K562 (cell line): ENCODE data around the gene PHF14. TPM values are rescaled to one million over a fixed set of nuclear protein-coding genes. Genes with fewer than 3 reads are reported as not detected.
A peak's percentile ranks its signal among the peaks of the same experiment; 100 is the strongest.

Experiments used
- BRF1 ChIP-seq: IDR thresholded peaks from 3 replicates; pipeline ENCODE4 v1.6.1; 2011; ENCODE audit warnings: borderline replicate concordance, mild to moderate bottlenecking; ENCODE audit not compliant: insufficient read length; ENCODE audit errors: extremely low read depth
- CBX5 ChIP-seq: IDR thresholded peaks from 2 replicates; pipeline ENCODE4 v1.6.1; 2014; ENCODE audit warnings: low read depth, borderline replicate concordance
- HSF4 ChIP-seq: fragments of 250-450 bp; sonication (Bioruptor Pico); IDR thresholded peaks from 2 replicates; pipeline ENCODE4 v2.1.2; 2022; ENCODE audit warnings: mild to moderate bottlenecking, moderate library complexity, borderline replicate concordance
- MAFG ChIP-seq: fragments of 450-650 bp; conservative IDR thresholded peaks from 2 replicates; pipeline ENCODE4 v1.6.1; 2016; ENCODE audit warnings: missing genetic modification characterization, missing compliant biosample characterization
- NEUROD1 ChIP-seq: fragments of 150-350 bp; IDR thresholded peaks from 2 replicates; pipeline ENCODE4 v1.6.1; 2014; ENCODE audit warnings: borderline replicate concordance, low read length, low read depth; ENCODE audit not compliant: partially characterized antibody
- NFIX ChIP-seq: fragments of 250-450 bp; sonication (Bioruptor Pico); IDR thresholded peaks from 2 replicates; pipeline ENCODE4 v1.4.0; 2020; ENCODE audit warnings: low read depth, mild to moderate bottlenecking, moderate library complexity
- POLR2AphosphoS2 ChIP-seq: IDR thresholded peaks from 2 replicates; pipeline ENCODE4 v1.6.1; 2012; ENCODE audit warnings: low read length, improper control_type of control experiment
- ZNF263 ChIP-seq: sonication (generic); formaldehyde crosslinking; IDR thresholded peaks from 2 replicates; pipeline ENCODE4 v1.8.0; 2022; ENCODE audit warnings: mild to moderate bottlenecking, missing genetic modification reagents, borderline replicate concordance
- ZNF696 ChIP-seq: fragments of 250-450 bp; sonication (Bioruptor Pico); conservative IDR thresholded peaks from 2 replicates; pipeline ENCODE4 v1.4.0; 2020; ENCODE audit warnings: mild to moderate bottlenecking, moderate library complexity
- ZNF785 ChIP-seq: fragments of 250-450 bp; sonication (Bioruptor Pico); IDR thresholded peaks from 2 replicates; pipeline ENCODE4 v1.4.0; 2020; ENCODE audit warnings: mild to moderate bottlenecking
- polyA plus RNA-seq, 8 experiments: library from polyadenylated mRNA; depleted of rRNA in 4 of 8; stranded (reverse) in 5 of 8; unstranded in 3 of 8; fragments of >200 nt; fragmentation: Nextera tagmentation in 2 of 8; fragmentation: Illumina TruSeq in 1 of 8; extraction: Ambion mirVana in 2 of 8; extraction: Trizol in 1 of 8; gene quantifications; 2 replicates each; pipeline versions ENCODE4 v1.2.1 to v1.2.3, GENCODE V29; 2011 to 2014; ENCODE audit warnings: inconsistent platforms in 1 of 8, missing spikeins in 1 of 8
- total RNA-seq, 7 experiments: library from RNA; depleted of rRNA in 6 of 7; stranded (reverse); fragments of >200 nt in 6 of 7; fragmentation: Illumina TruSeq in 2 of 7; extraction: Trizol in 2 of 7; gene quantifications; 2 replicates each; pipeline versions ENCODE4 v1.2.1 to v1.2.3, GENCODE V29; 2011 to 2021; ENCODE audit warnings: low replicate concordance in 1 of 7
- TF ChIP-seq, protein P1 (sequence below), 2 experiments: fragments of 200-800 bp in 1 of 2; sonication (Bioruptor generic) in 1 of 2; sonication (generic) in 1 of 2; formaldehyde crosslinking in 1 of 2; IDR thresholded peaks in 1 of 2; conservative IDR thresholded peaks in 1 of 2; 2 replicates each; pipeline versions ENCODE4 v1.5.0 to v1.6.1; 2016 to 2020; ENCODE audit warnings: missing compliant biosample characterization in 1 of 2, missing genetic modification characterization in 1 of 2, missing genetic modification reagents in 1 of 2
- TF ChIP-seq, protein P2 (sequence below): sonication (generic); formaldehyde crosslinking; IDR thresholded peaks from 2 replicates; pipeline ENCODE4 v1.8.0; 2022; ENCODE audit warnings: mild to moderate bottlenecking, missing genetic modification reagents
- TF ChIP-seq, protein P3 (sequence below): sonication (generic); formaldehyde crosslinking; IDR thresholded peaks from 2 replicates; pipeline ENCODE4 v1.8.0; 2022; ENCODE audit warnings: missing genetic modification reagents, mild to moderate bottlenecking, borderline replicate concordance

Gene PHF14
- total and polyA plus RNA-seq, 9 of the 15 experiments (the other 6 are each of a cell fraction or from before 2014, with no cell fraction given) = 27.5 to 67.6 (median 41.4) TPM

DNA sequence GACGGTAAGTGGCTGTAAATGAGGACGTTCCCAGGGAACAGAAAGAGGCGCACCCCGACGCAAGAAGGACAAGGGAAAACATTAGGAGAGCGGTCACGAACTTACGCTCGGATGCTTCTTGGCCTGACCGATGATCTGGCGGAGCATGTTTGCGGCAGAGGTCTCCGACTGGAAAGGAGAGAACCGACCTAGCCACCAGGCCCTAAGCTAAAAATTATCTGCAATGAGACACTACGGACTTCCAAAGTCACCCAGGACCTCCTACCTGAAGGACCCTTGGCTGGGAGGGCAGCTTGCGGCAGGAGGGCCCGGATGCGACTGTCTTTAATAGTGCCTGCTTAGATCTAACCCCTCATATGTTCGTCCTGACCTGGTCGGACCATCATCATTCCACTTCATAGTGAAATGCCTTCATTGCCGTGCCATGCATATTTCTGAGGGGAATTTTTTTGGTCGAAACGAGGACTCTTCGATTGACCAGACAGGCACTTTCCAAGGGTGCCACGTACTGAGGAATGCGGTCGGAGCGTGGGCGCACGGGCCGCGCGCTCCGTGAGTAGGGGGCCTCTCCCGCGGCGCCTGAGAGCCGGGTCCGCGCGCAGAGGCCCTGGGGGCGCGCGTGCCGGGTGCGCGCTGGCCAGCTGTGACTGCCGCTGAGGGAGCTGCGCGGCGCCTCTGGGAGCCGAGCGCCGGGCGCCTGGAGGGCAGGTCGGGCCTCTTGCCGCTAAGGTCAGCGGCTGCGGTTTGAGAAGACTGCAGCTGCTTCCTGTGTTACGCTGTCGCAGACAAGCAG is 33.6 kb upstream of the PHF14 start (continued):
- TF ChIP-seq HSF4 (no peak), NFIX (CRISPR knock-in tag) (no peak), ZNF785 (CRISPR knock-in tag) (no peak), CBX5 (no peak), POLR2AphosphoS2 (peak; percentile 93), ZNF263 (no peak), BRF1 (no peak), ZNF696 (no peak), NEUROD1 (peak; percentile 93), MAFG (tag) (no peak)
- TF ChIP-seq, protein P1, sequence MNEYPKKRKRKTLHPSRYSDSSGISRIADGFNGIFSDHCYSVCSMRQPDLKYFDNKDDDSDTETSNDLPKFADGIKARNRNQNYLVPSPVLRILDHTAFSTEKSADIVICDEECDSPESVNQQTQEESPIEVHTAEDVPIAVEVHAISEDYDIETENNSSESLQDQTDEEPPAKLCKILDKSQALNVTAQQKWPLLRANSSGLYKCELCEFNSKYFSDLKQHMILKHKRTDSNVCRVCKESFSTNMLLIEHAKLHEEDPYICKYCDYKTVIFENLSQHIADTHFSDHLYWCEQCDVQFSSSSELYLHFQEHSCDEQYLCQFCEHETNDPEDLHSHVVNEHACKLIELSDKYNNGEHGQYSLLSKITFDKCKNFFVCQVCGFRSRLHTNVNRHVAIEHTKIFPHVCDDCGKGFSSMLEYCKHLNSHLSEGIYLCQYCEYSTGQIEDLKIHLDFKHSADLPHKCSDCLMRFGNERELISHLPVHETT (CRISPR knock-in tag; conservative IDR thresholded peaks at IDR 0.05 in 1 of 2, IDR thresholded peaks at IDR 0.05 in 1 of 2) = peak in 1 of 2 experiments; percentile 95; a peak in 2 of 4 replicates
- TF ChIP-seq, protein P2, sequence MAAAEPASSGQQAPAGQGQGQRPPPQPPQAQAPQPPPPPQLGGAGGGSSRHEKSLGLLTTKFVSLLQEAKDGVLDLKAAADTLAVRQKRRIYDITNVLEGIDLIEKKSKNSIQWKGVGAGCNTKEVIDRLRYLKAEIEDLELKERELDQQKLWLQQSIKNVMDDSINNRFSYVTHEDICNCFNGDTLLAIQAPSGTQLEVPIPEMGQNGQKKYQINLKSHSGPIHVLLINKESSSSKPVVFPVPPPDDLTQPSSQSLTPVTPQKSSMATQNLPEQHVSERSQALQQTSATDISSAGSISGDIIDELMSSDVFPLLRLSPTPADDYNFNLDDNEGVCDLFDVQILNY (CRISPR knock-in tag) = no peak
- TF ChIP-seq, protein P3, sequence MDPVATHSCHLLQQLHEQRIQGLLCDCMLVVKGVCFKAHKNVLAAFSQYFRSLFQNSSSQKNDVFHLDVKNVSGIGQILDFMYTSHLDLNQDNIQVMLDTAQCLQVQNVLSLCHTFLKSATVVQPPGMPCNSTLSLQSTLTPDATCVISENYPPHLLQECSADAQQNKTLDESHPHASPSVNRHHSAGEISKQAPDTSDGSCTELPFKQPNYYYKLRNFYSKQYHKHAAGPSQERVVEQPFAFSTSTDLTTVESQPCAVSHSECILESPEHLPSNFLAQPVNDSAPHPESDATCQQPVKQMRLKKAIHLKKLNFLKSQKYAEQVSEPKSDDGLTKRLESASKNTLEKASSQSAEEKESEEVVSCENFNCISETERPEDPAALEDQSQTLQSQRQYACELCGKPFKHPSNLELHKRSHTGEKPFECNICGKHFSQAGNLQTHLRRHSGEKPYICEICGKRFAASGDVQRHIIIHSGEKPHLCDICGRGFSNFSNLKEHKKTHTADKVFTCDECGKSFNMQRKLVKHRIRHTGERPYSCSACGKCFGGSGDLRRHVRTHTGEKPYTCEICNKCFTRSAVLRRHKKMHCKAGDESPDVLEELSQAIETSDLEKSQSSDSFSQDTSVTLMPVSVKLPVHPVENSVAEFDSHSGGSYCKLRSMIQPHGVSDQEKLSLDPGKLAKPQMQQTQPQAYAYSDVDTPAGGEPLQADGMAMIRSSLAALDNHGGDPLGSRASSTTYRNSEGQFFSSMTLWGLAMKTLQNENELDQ (CRISPR knock-in tag) = no peak; the same call in 1 of the 2 replicates
